ENCODE measurements around the gene MCMBP.

DNA sequence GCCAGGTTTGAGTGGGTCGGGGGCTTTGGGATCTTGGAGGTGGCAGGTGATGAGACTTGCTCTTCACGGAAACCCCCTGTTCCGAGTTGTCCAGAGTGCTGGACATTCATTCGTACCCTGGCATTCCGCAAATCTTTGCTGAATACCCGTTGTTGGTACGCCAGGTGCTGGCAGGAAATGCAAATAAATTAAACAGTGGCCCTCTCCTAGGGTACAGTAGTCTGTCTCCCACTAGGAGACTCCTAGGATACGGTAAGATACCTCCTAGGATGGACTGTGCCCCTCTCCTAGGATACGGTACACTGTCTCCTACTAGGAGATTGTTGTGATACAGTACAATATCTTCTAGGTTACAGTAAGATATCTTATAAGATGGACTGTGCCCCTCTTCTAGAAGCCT lies 20.4 kb upstream of the MCMBP start:
- TF ChIP-seq POLR2A (IDR thresholded peaks at IDR 0.05; ENCODE audit: low read depth, low read length) (no peak), SPI1 (IDR thresholded peaks at IDR 0.05; ENCODE audit: low read depth, low read length) (no peak), POLR2AphosphoS5 (IDR thresholded peaks at IDR 0.05; ENCODE audit: low read depth, low read length) (no peak), POU2F2 (IDR thresholded peaks at IDR 0.05; ENCODE audit: low read depth, low read length) (no peak), TAF1 (IDR thresholded peaks at IDR 0.05; ENCODE audit: low read depth, low read length) (no peak), PAX5 (IDR thresholded peaks at IDR 0.05; ENCODE audit: insufficient read depth, low read length, severe bottlenecking) (no peak)
